HEK293 (cell line): ENCODE data around the gene TRAF3IP3.

Experiments
- CTCF ChIA-PET: fragments of 350-600 bp; formaldehyde crosslinking; extraction: SDS; loops from one replicate; lab custom pipeline; 2021; ENCODE audit warnings: antibody characterized with exemption; lab: Yijun Ruan, JAX
- POLR2A ChIA-PET: fragments of 300-600 bp; formaldehyde crosslinking; extraction: SDS; loops from one replicate; lab custom pipeline; 2020; ENCODE audit warnings: antibody characterized with exemption, inconsistent platforms; lab: Yijun Ruan, JAX
- H3K27ac ChIP-seq: fragments of 200-500 bp; sonication (Bioruptor generic); 2 replicates; pipeline ENCODE4 v1.5.1; 2014; ENCODE audit warnings: low read depth, low read length, control low read depth, inconsistent platforms; ENCODE audit errors: extremely low read depth
- H3K36me3 ChIP-seq, 2 experiments: fragments of 200-500 bp in 1 of 2; sonication (Bioruptor generic) in 1 of 2; 1 replicate in 1 of 2; 2 replicates in 1 of 2; pipeline ENCODE4 v1.5.1; 2014 to 2017; ENCODE audit warnings: inconsistent platforms in 2 of 2, low read length in 2 of 2; ENCODE audit not compliant: control insufficient read depth in 2 of 2, insufficient read depth in 1 of 2
- H3K4me1 ChIP-seq: fragments of 200-500 bp; sonication (Bioruptor generic); 2 replicates; pipeline ENCODE4 v1.5.1; 2014; ENCODE audit warnings: mild to moderate bottlenecking, low read length, inconsistent platforms; ENCODE audit not compliant: control insufficient read depth, insufficient read depth
- H3K4me3 ChIP-seq: 2 replicates; pipeline ENCODE4 v1.5.1; 2011; ENCODE audit warnings: low read depth, mild to moderate bottlenecking, control low read depth, low read length, moderate library complexity
- H3K9me3 ChIP-seq: fragments of 200-500 bp; sonication (Bioruptor generic); 2 replicates; pipeline ENCODE4 v1.5.1; 2014; ENCODE audit warnings: low read depth, low read length, inconsistent platforms; ENCODE audit not compliant: control insufficient read depth, insufficient read depth
- ATF2 ChIP-seq: fragments of 450-650 bp; formaldehyde crosslinking; IDR thresholded peaks from 2 replicates; pipeline ENCODE4 v1.5.1; 2016; ENCODE audit warnings: missing biosample characterization, missing genetic modification characterization, low read depth
- GLI2 ChIP-seq: fragments of 450-650 bp; formaldehyde crosslinking; IDR thresholded peaks from 2 replicates; pipeline ENCODE4; 2017; ENCODE audit warnings: missing biosample characterization, missing genetic modification characterization, low read depth, borderline replicate concordance
- KLF8 ChIP-seq: fragments of 450-650 bp; formaldehyde crosslinking; IDR thresholded peaks from 2 replicates; pipeline ENCODE4 v1.5.1; 2016; ENCODE audit warnings: missing biosample characterization, missing genetic modification characterization
- MYNN ChIP-seq: fragments of 450-650 bp; formaldehyde crosslinking; IDR thresholded peaks from 2 replicates; pipeline ENCODE4 v1.5.1; 2016; ENCODE audit warnings: missing biosample characterization, missing genetic modification characterization, borderline replicate concordance
- ZFHX2 ChIP-seq: fragments of 450-650 bp; formaldehyde crosslinking; conservative IDR thresholded peaks from 2 replicates; pipeline ENCODE4 v1.5.1; 2016; ENCODE audit warnings: missing biosample characterization, missing genetic modification characterization
- ZFP37 ChIP-seq: fragments of 450-650 bp; formaldehyde crosslinking; IDR thresholded peaks from 2 replicates; pipeline ENCODE4 v1.5.1; 2016; ENCODE audit warnings: missing biosample characterization, missing genetic modification characterization
- ZFP69B ChIP-seq: fragments of 450-650 bp; formaldehyde crosslinking; IDR thresholded peaks from 2 replicates; pipeline ENCODE4 v1.5.1; 2016; ENCODE audit warnings: missing biosample characterization, missing genetic modification characterization
- ZNF121 ChIP-seq: fragments of 450-650 bp; formaldehyde crosslinking; IDR thresholded peaks from 2 replicates; pipeline ENCODE4 v1.5.1; 2016; ENCODE audit warnings: missing biosample characterization, missing genetic modification characterization
- ZNF138 ChIP-seq: fragments of 450-650 bp; formaldehyde crosslinking; IDR thresholded peaks from 2 replicates; pipeline ENCODE4 v1.5.1; 2016; ENCODE audit warnings: missing biosample characterization, missing genetic modification characterization, borderline replicate concordance
- ZNF174 ChIP-seq: fragments of 450-650 bp; formaldehyde crosslinking; IDR thresholded peaks from 2 replicates; pipeline ENCODE4 v1.5.0; 2017; ENCODE audit warnings: missing biosample characterization, mild to moderate bottlenecking, missing genetic modification characterization
- ZNF19 ChIP-seq: fragments of 450-650 bp; formaldehyde crosslinking; IDR thresholded peaks from 2 replicates; pipeline ENCODE4; 2016; ENCODE audit warnings: missing biosample characterization, missing genetic modification characterization, low read depth
- ZNF2 ChIP-seq: fragments of 450-650 bp; formaldehyde crosslinking; IDR thresholded peaks from 2 replicates; pipeline ENCODE4 v1.5.1; 2016; ENCODE audit warnings: missing biosample characterization, missing genetic modification characterization
- ZNF223 ChIP-seq: fragments of 450-650 bp; formaldehyde crosslinking; IDR thresholded peaks from 2 replicates; pipeline ENCODE4 v1.5.1; 2016; ENCODE audit warnings: missing biosample characterization, missing genetic modification characterization
- ZNF350 ChIP-seq: fragments of 450-650 bp; formaldehyde crosslinking; IDR thresholded peaks from 2 replicates; pipeline ENCODE4 v1.5.0; 2017; ENCODE audit warnings: missing biosample characterization, mild to moderate bottlenecking, missing genetic modification characterization
- ZNF404 ChIP-seq: fragments of 450-650 bp; formaldehyde crosslinking; IDR thresholded peaks from 2 replicates; pipeline ENCODE4 v1.5.1; 2017; ENCODE audit warnings: missing biosample characterization, missing genetic modification characterization
- ZNF416 ChIP-seq: fragments of 450-650 bp; formaldehyde crosslinking; IDR thresholded peaks from 2 replicates; pipeline ENCODE4 v1.5.1; 2016; ENCODE audit warnings: missing biosample characterization, missing genetic modification characterization
- ZNF529 ChIP-seq: fragments of 450-650 bp; formaldehyde crosslinking; IDR thresholded peaks from 2 replicates; pipeline ENCODE4 v1.5.1; 2017; ENCODE audit warnings: missing genetic modification characterization, missing biosample characterization; ENCODE audit not compliant: insufficient replicate concordance
- ZNF600 ChIP-seq: fragments of 450-650 bp; formaldehyde crosslinking; IDR thresholded peaks from 2 replicates; pipeline ENCODE4 v1.5.1; 2016; ENCODE audit warnings: missing biosample characterization, missing genetic modification characterization
- ZNF610 ChIP-seq: fragments of 450-650 bp; formaldehyde crosslinking; IDR thresholded peaks from 2 replicates; pipeline ENCODE4 v1.5.1; 2016; ENCODE audit warnings: missing biosample characterization, missing genetic modification characterization, borderline replicate concordance
- ZNF626 ChIP-seq: fragments of 450-650 bp; sonication (Bioruptor Pico); formaldehyde crosslinking; IDR thresholded peaks from 2 replicates; pipeline ENCODE4 v1.5.1; 2018; ENCODE audit warnings: missing biosample characterization, missing genetic modification characterization, inconsistent platforms
- ZNF645 ChIP-seq: fragments of 450-650 bp; formaldehyde crosslinking; IDR thresholded peaks from 2 replicates; pipeline ENCODE4; 2016; ENCODE audit warnings: missing biosample characterization, missing genetic modification characterization
- ZNF76 ChIP-seq: fragments of 450-650 bp; formaldehyde crosslinking; IDR thresholded peaks from 2 replicates; pipeline ENCODE4; 2016; ENCODE audit warnings: low read depth, missing biosample characterization, missing genetic modification characterization, borderline replicate concordance
- ZNF768 ChIP-seq: fragments of 450-650 bp; formaldehyde crosslinking; IDR thresholded peaks from 2 replicates; pipeline ENCODE4 v1.5.1; 2018; ENCODE audit warnings: missing biosample characterization, mild to moderate bottlenecking, missing genetic modification characterization
- ZNF777 ChIP-seq: fragments of 450-650 bp; formaldehyde crosslinking; IDR thresholded peaks from 2 replicates; pipeline ENCODE4 v1.5.1; 2017; ENCODE audit warnings: missing biosample characterization, missing genetic modification characterization, borderline replicate concordance
- ZNF837 ChIP-seq: fragments of 450-650 bp; formaldehyde crosslinking; IDR thresholded peaks from 2 replicates; pipeline ENCODE4 v1.5.1; 2016; ENCODE audit warnings: missing biosample characterization, missing genetic modification characterization
- ZNF843 ChIP-seq: fragments of 450-650 bp; formaldehyde crosslinking; IDR thresholded peaks from 2 replicates; pipeline ENCODE4 v1.5.1; 2016; ENCODE audit warnings: missing biosample characterization, missing genetic modification characterization
- ZSCAN16 ChIP-seq: fragments of 450-650 bp; formaldehyde crosslinking; IDR thresholded peaks from 2 replicates; pipeline ENCODE4 v1.5.1; 2016; ENCODE audit warnings: missing biosample characterization, missing genetic modification characterization
- TF ChIP-seq, protein P1 (sequence below): fragments of 450-650 bp; formaldehyde crosslinking; IDR thresholded peaks from 2 replicates; pipeline ENCODE4 v1.5.1; 2016; ENCODE audit warnings: missing biosample characterization, missing genetic modification characterization
- TF ChIP-seq, protein P2 (sequence below): fragments of 450-650 bp; formaldehyde crosslinking; IDR thresholded peaks from 2 replicates; pipeline ENCODE4 v1.5.1; 2016; ENCODE audit warnings: missing biosample characterization, missing genetic modification characterization

Gene TRAF3IP3

DNA sequence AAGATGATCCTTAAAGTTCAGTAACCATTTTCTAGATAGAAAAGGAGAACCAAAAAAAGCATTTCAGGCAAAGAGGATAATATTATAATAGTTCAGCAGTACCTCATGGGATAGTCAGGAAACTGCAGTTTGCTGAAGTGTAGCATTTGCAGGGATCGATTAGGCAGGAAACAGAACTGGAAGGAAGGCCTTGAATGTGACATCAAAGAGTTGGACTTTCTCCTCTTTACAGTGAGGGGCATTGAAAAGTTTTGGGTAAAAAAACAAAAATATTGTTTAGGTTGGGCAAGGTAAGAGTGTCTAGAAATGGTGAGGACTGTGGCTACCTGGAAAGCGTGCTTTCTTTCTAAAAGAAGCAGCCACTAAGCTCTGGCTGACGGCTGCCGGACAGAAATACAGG lies 58.0 kb downstream of the TRAF3IP3 start:
- H3K9me3 ChIP-seq, result no peaks in the 10 kb centered on the region
- ChIA-PET CTCF (interaction anchor here (1.1 to 4.8 kb wide), 3 partner anchors 10 to 14 kb away, joined by 4 to 48 read pairs (median 7); partner anchors contain the start of gene UTP25), POLR2A (interaction anchor here (3.0 kb wide), 1 partner anchor 8 kb away, joined by 9 read pairs; the partner anchor contains the start of gene IRF6)
- no peaks in the 10 kb centered on the region for H3K4me1 ChIP-seq
- no peaks in the 10 kb centered on the region for H3K36me3 ChIP-seq
- no peak overlapping the region for H3K4me3 ChIP-seq
- no peak overlapping the region for H3K27ac ChIP-seq
- TF ChIP-seq ZFP37 (tag by site-specific recombination) (no peak), ZFHX2 (tag by site-specific recombination) (no peak), KLF8 (tag by site-specific recombination) (no peak), ZNF174 (tag by site-specific recombination) (no peak), ZNF843 (no peak), ZNF610 (tag by site-specific recombination) (no peak), ZNF768 (no peak), ZNF350 (tag by site-specific recombination) (no peak), GLI2 (tag by site-specific recombination) (no peak), ZNF76 (tag by site-specific recombination) (no peak), ZNF416 (tag by site-specific recombination) (no peak), ZSCAN16 (tag by site-specific recombination) (no peak), ZNF19 (tag by site-specific recombination) (no peak), ZNF2 (tag by site-specific recombination) (no peak), ATF2 (tag by site-specific recombination) (no peak), ZNF600 (no peak), ZFP69B (tag by site-specific recombination) (no peak), ZNF404 (tag by site-specific recombination) (no peak)
- TF ChIP-seq, protein P1, sequence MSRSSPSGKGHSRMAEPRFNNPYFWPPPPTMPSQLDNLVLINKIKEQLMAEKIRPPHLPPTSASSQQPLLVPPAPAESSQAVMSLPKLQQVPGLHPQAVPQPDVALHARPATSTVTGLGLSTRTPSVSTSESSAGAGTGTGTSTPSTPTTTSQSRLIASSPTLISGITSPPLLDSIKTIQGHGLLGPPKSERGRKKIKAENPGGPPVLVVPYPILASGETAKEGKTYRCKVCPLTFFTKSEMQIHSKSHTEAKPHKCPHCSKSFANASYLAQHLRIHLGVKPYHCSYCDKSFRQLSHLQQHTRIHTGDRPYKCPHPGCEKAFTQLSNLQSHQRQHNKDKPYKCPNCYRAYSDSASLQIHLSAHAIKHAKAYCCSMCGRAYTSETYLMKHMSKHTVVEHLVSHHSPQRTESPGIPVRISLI, result no peak
- TF ChIP-seq, protein P2, sequence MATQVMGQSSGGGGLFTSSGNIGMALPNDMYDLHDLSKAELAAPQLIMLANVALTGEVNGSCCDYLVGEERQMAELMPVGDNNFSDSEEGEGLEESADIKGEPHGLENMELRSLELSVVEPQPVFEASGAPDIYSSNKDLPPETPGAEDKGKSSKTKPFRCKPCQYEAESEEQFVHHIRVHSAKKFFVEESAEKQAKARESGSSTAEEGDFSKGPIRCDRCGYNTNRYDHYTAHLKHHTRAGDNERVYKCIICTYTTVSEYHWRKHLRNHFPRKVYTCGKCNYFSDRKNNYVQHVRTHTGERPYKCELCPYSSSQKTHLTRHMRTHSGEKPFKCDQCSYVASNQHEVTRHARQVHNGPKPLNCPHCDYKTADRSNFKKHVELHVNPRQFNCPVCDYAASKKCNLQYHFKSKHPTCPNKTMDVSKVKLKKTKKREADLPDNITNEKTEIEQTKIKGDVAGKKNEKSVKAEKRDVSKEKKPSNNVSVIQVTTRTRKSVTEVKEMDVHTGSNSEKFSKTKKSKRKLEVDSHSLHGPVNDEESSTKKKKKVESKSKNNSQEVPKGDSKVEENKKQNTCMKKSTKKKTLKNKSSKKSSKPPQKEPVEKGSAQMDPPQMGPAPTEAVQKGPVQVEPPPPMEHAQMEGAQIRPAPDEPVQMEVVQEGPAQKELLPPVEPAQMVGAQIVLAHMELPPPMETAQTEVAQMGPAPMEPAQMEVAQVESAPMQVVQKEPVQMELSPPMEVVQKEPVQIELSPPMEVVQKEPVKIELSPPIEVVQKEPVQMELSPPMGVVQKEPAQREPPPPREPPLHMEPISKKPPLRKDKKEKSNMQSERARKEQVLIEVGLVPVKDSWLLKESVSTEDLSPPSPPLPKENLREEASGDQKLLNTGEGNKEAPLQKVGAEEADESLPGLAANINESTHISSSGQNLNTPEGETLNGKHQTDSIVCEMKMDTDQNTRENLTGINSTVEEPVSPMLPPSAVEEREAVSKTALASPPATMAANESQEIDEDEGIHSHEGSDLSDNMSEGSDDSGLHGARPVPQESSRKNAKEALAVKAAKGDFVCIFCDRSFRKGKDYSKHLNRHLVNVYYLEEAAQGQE (tag by site-specific recombination), result no peak

- no peaks in the 10 kb centered on the region for H3K36me3 ChIP-seq
- TF ChIP-seq ZNF626 (no peak), ZNF121 (tag by site-specific recombination) (no peak), MYNN (tag by site-specific recombination) (no peak), ZNF645 (no peak), ZNF837 (tag by site-specific recombination) (no peak), ZNF138 (tag by site-specific recombination) (no peak), ZNF529 (tag by site-specific recombination) (no peak), ZNF223 (tag by site-specific recombination) (no peak), ZNF777 (tag by site-specific recombination) (no peak)
- H3K9me3 ChIP-seq, result no peaks in the 10 kb centered on the region
- POLR2A ChIA-PET, result interaction anchor here (0.6 to 3.0 kb wide), 4 partner anchors 10 to 31 kb away, joined by 3 to 9 read pairs (median 4); partner anchors contain the start of genes C1orf74, IRF6 and UTP25
- CTCF ChIA-PET, result interaction anchor here (0.5 to 4.8 kb wide), 6 partner anchors 8 to 274 kb away, joined by 3 to 48 read pairs (median 4); partner anchors contain the start of gene UTP25
- H3K4me1 ChIP-seq, result no peaks in the 10 kb centered on the region
- no peak overlapping the region for H3K27ac ChIP-seq
- no peak overlapping the region for H3K4me3 ChIP-seq
These were observed 59.6 kb downstream of the TRAF3IP3 start for GRCh38 chr1:209815490-209815889.
